Stomach smooth muscle (tissue), 2 donors: ENCODE data around the gene RNASEH2B.

Experiments used
- H3K27ac ChIP-seq: one replicate; pipeline ENCODE4 v1.7.0; 2013; ENCODE audit warnings: mild to moderate bottlenecking, low read length, inconsistent platforms
- H3K27me3 ChIP-seq, 2 donors: one replicate each; pipeline ENCODE4 v1.7.0; 2013; ENCODE audit warnings: low read length in 2 of 2; ENCODE audit not compliant: insufficient read depth in 2 of 2, control insufficient read depth in 1 of 2
- H3K36me3 ChIP-seq, 2 donors: one replicate each; pipeline ENCODE4 v1.7.0; 2013; ENCODE audit warnings: low read length in 2 of 2; ENCODE audit not compliant: control insufficient read depth in 2 of 2, insufficient read depth in 2 of 2
- H3K4me1 ChIP-seq: one replicate; pipeline ENCODE4 v1.7.0; 2013; ENCODE audit warnings: low read length; ENCODE audit not compliant: control insufficient read depth, insufficient read depth
- H3K4me3 ChIP-seq, 2 donors: one replicate each; pipeline ENCODE4 v1.7.0; 2013; ENCODE audit warnings: low read length in 2 of 2
- H3K9ac ChIP-seq, 2 donors: one replicate each; pipeline ENCODE4 v1.7.0; 2013; ENCODE audit warnings: low read length in 2 of 2, mild to moderate bottlenecking in 1 of 2
- H3K9me3 ChIP-seq, 2 donors: one replicate each; pipeline ENCODE4 v1.7.0; 2013; ENCODE audit warnings: low read length in 2 of 2; ENCODE audit not compliant: control insufficient read depth in 2 of 2
- donor health status: healthy.
- donor health status: Pancreatic carcinoma.

The RNASEH2B gene

GRCh38 chr13:51004918-51005460 lies 95.4 kb downstream of the RNASEH2B start:
- Histone ChIP-seq H3K9me3 (no peaks in the 10 kb centered on the region), H3K9ac (no peak overlapping the region), H3K4me3 (no peak overlapping the region), H3K36me3 (no peaks in the 10 kb centered on the region), H3K4me1 (peaks cover 9% of the 10 kb centered on the region), H3K27me3 (peaks cover 0 to 2% of the 10 kb centered on the region in 2 donors), H3K27ac (no peak overlapping the region)

GRCh38 chr13:51005566-51005965 lies 96.0 kb downstream of the RNASEH2B start:
- Histone ChIP-seq H3K4me1 (peaks cover 8% of the 10 kb centered on the region), H3K36me3 (no peaks in the 10 kb centered on the region), H3K9ac (no peak overlapping the region), H3K27ac (no peak overlapping the region), H3K9me3 (no peaks in the 10 kb centered on the region), H3K27me3 (peaks cover 0 to 2% of the 10 kb centered on the region in 2 donors), H3K4me3 (no peak overlapping the region)
